ENCODE results near the gene KDM2A.
"Not testable (repeated sequence)": the region's sequence is repeated elsewhere in the genome, so short reads cannot be mapped to it uniquely, and the experiment has no call there.

The KDM2A gene

DNA sequence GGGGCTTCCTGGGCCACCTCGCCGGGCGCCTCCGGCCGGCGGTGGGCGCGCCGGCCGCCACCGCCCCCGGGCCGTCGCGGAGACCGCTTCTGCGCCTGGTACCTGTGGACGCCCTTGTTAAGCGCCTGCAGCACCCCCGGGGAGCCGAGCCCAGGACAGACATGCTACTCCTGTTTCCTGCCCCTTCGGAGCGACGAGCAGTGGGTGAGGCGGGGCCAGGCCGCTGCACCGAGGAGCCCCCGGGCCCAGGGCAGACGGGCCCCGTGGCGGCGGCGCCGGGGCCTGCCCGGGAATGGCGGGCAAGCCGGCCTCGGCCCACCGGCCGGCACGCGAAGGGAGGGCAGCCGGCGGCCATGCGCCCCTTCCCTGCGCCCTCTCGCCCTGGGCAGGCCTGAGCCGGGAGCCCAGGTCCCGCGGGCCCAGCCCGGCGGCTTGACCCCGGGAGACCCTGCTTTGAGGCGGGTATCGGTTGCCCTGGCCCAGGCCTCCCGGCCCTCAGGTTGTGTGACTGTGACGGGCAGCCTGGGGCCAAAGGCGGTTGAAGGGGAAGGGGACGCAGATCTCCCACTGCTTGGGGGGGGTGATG, 789 bp upstream of the KDM2A start:
- no peak for DNase-seq

DNA sequence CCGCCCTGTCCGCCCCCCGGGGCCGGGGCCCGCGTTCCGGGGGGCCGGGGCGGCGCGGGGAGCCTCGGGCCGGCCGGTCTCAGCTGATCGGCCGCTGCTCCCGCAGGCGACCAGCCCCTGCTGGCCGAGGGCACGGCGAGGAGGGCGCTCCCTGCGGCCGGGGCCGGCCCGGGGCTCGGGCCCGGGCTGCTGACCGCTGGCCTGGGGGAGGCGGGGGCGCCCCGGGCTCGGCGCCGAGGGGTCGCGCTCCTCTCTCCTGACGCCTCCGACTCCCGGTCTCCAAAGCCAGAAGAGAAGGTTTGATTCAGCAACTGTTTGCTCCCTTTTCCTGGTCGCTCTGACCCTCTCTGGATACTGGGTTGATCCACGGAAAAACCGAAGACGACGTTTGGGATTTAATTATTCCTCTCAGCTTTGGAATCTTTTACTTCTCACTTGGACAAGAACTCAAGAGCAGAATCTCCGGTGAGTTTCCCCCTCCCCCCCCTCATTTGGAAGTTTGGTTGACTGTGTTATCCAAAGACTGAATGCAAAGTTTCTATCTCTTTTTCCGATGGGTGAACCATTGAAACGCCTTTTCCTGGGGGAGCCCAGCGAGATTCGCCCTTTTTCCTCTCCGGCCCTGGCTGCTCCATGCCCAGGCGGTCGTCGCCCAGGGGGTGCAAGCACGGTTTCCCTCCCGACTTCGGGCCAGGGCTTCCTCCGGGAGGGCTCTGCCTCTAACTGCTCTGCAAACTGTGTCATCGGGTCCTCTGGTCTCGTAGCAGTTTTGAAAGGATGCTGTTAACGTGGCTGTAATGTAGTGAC, 725 bp downstream of the KDM2A start:
- DNase-seq, result no peak

DNA sequence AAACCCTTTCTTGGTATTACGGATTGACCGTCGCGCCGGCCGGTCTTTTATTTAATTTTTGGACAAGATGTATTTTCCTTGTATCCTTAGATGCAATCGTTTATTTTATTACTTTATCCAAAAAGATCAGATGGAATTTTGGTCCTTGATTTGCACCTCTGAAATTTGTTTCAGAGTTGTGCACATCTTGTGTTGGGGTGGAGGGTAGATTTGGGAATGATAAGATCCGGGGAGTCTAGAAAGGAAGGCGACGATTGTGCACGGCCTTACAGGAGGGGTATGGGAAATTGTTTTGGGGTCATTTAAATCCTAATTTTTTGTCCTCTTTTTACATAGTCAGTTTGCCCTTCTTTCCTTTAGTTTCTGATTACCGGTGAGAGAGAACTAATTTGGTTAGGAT, 1.4 kb downstream of the KDM2A start:
- no peak for DNase-seq

DNA sequence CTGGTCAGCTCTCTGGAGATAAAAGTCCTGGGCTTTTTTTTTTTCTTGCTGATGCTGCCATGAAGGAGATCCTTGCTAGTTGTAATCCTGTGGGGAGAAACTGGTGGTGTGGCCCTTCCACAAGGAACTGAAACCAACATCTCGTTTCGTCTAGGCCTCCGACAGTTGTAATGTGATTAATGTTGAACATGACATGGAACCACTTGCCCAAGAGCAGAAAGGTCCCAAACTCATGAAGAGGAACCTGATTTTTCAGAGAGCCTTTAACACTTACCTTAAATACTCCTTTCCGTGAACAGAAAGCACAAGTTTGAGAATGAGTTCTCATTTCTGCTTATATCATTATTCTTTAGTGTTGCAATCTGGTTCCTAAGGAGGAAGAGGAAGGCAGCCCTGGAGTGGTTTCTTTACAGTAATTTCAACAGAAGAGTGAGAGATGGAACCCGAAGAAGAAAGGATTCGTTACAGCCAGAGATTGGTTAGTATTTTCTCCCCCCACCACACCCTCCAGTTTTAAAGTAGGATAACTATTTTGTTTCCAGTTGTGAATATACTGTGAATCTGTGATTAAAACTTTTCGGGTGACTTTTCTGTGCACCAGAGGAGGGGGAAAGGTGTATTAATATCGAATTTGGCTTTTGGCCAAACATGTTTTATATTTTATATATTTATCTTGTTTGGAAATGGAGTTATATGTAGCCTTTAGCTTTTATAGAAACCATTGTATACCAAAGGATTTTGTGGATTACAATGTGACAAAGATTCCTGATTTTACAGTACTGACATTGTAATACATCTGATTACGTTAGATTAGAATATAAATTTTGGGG, 2.0 kb downstream of the KDM2A start:
- no peak for DNase-seq

DNA sequence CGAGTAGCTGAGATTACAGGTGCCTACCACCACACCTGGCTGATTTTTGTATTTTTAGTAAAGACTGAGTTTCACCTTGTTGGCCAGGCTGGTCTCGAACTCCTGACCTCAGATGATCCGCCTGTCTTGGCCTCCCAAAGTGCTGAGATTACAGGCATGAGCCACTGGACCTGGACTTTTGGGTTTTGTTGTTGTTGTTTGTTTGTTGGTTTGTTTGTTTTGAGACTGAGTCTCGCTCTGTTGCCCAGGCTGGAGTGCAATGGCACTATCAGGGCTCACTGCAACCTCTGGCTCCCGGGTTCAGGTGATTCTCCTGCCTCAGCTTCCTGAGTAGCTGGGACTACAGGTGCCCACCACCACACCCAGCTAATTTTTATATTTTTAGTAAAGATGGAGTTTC, 4.7 kb downstream of the KDM2A start:
- DNase-seq, result not testable (repeated sequence)

DNA sequence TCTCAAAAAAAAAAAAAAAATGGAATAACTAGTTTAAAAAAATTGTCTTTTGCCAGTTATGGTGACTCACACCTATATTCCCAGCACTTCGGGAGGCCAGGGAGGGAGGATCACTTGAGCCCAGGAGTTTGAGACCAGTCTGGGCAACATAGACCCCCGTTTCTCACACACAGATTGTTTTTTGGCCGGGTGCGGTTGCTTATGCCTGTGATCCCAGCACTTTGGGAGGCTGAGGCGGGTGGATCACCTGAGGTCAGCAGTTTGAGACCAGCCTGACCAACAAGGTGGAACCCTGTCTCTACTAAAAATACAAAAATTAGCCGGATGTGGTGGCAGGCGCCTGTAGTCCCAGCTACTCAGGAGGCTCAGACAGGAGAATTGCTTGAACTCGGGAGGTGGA, 7.2 kb downstream of the KDM2A start:
- not testable (repeated sequence) for DNase-seq

DNA sequence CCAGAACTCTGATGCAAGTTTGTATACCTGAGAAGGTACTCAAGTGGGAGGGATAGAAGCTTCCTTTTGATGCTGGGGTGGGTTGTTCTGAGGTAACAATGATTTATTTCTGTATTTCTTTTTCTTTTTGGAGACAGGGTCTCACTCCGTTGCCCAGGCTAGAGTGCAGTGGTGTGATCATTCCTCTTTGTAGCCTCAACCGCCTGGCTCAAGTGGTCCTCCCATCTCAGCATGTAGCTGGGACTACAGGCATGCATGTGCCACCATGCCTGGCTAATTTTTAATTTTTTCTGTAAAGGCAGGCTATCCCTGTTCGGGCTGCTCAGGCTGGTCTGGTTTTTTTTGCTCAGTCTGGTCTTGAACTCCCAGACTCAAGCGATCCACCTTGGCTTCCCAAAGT, 7.9 kb downstream of the KDM2A start:
- DNase-seq, result no peak

DNA sequence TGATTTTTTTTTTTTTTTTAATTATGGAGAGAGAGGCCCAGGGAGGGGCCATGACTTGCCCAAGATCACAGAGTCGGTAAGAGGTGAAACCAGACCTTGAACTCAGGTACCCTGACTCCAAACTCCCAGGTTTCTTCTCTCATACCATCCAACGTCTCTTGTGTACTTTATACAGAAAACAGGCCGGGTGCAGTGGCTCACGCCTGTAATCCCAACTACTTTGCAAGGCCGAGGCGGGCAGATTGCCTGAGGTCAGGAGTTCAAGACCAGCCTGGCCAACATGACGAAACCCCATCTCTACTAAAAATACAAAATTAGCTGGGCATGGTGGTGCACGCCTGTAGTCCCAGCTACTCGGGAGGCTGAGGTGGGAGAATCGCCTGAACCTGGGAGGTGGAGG, 11.8 kb downstream of the KDM2A start:
- DNase-seq, result not testable (repeated sequence)

DNA sequence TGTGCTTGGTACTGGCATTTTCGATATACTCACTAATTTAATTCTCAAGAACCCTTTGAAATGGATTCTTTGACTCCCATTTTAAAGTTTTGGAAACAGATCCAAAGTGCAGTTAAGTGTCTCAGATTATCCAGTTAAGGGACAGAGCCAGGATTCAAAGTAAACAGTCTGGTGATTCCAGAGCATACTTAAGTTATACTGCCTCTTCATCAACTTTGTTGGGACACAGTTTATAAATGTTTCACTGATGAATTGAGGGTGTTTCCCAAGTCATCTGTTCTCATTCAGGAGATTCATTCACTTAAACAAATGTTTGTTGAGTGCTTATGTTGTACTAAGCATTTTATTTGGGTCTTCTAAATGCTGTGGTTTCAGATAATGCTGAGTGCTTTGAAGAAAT, 17.1 kb downstream of the KDM2A start:
- DNase-seq, result no peak

DNA sequence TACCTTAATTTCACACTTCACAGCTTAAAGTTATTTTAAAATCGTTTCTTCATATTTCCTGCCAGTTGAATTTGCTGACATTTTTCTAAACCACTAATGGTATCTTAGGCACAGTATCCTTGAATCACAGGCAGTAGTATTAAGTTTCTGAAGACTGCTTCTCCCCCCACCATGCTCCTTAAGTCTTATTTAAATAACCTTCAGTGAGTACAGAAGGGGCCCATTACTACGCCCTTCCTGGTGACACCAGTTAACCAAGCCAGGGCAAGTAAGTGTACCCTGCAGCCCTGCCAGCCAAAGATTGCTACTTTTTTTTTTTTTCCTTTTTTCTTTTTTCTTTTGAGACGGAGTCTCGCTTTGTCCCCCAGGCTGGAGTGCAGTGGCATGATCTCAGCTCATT, 19.9 kb downstream of the KDM2A start:
- DNase-seq, result no peak

DNA sequence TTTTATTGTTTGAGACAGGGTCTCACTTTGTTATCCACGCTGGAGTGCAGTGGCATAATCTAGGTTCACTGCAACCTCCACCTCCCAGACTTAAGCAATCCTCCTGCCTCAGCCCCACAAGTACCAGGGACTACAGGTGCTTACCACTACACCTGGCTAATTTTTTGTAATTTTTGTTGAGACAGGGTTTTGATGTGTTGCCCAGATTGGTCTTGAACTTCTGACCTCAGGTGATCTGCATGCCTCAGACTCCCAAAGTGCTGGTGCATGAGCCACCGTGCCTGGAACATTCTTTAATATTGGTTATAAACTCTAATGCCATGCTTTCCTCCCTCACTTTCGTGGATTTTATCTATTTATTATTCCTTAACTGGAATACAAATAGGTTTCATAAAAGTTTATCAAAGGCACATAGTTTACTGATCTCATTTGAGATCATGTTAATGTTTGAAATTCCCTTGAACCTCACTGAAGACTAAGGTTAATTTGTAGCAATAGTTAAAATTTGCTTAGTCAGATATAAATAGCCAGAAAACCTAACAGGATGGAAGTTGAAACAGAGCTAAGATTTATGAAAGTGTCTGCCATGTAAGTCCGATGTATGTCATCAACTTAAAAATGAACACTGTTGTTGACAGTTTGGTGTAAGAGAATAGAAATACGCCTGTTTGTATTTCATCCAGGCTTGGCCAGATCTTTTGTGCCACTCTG, 27.6 kb downstream of the KDM2A start:
- no peak for DNase-seq

DNA sequence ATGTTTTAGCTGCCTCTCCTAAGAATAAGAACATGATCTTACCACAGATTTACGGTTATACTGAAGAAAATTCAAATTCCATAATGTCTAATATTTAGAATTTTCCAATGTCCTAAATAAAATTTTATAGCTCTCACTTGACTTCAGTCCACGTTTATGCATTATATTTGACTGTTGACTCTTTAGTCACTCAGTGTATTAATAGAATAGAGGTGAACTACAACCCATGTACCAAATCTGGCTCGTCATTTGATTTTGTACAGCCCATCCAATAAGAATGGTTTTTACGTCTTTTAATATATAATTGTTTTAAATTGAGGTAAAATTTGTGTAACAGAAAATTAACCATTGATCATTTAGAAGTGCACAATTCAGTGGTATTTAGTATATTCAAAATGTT, 34.9 kb downstream of the KDM2A start:
- DNase-seq, result no peak

DNA sequence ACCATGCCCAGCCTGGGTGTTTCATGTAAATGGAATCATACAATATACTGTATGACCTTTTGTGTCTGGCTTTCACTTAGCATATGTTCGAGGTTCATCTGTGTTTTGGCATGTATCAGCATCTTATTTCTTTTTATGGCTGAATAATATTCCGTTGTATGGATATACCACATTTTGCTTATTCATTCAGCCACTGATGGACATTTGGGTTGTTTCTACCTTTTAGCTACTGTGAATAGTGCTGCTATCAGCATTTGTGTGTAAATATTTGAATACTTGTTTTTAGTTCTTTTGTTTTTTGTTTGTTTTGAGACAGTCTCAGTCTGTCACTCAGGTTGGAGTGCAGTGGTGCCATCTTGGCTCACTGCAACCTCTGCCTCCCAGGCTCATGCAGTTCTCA, 35.7 kb downstream of the KDM2A start:
- no peak for DNase-seq

DNA sequence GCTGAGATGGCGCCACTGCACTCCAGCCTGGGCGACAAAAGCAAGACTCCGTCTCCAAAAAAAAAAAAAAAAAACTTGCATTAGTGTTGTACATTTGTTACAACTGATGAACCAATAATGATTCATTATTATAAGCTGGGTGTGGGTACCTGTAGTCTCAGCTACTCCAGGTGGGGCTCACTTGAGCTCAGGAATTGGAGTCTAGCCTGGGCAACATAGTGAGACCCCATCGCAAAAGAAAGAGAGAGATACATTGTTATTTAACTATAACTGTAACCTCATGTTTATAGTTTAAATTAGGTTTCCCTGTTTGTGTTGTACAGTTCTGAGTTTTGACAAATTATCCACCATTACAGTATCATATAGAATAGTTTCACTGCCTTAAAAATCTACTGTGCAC, 38.6 kb downstream of the KDM2A start:
- DNase-seq, result no peak

DNA sequence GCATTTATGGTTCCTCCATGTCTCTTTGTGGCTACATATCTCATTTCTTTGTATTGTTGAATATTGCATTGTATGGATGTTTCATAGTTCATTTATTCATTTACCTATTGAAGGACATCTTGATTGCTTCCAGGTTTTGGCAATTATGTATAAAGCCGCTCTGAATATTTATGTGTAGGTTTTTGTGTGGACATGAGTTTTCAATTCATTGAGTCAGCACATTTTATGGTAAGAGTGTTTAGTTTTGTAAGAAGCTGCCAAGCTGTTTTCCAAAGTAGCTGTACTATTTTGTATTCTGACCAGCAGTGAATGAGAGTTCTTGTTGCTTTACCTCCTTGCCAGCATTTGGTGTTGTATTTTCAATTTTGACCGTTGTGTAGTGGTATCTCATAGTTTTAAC, 39.2 kb downstream of the KDM2A start:
- no peak for DNase-seq

DNA sequence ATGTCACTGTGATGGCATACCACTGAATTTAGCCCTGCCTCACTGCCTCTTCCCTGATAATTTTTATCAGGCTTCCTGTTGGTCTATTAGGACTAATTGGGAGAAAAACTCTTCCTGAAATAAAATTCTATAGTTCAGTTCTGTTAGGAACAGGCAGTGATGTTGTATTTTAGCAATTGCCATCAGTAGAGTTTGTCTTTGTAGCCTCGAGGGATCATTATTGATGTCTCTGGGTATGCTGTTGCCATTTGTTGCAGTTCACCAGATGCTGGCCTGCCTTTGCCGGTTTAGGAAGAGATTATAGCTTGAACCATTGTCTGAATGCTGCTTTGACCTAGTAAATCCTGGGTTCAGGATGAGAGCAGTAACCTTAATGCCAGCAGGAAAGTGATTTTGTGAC, 41.0 kb downstream of the KDM2A start:
- no peak for DNase-seq

DNA sequence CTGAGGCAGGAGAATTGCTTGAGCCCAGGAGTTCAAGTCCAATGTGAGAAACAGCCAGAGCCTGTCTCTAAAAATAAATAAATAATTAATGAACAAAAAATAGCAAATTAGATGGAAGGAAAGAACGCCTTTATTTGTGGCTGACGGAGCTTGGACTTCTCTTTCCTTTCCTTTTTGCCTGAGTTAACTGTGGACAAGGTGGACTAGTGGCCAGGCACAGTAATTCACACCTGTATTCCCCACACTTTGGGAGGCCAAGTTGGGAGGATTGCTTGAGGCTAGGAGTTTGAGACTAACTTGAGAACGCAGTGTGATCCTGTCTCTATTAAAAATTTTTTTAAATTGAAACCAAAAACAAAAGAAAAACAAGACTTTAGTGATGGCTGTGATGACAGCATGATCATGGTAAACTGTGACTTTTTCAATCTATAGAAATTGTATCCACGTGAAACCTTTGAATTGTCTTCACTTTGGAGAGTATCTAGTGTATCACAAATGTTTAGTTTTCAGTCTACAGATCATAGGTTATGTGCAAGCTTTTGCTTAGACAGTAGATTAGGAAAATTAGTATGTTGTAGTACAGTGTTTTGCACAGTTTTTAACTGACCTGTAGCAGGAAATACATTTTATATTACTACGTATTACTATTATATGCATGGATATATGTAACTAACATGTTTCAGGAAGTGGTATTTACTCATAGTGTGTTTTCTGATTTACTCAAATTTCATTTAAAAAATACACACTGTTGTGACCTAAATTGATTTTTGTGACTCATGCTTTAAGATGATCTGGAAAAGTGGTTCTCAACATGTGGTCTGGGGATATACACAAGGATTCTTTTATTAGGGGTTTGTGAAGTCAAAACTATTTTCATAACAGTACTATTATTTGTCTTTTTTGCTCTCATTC, 42.1 kb downstream of the KDM2A start:
- no peak for DNase-seq

DNA sequence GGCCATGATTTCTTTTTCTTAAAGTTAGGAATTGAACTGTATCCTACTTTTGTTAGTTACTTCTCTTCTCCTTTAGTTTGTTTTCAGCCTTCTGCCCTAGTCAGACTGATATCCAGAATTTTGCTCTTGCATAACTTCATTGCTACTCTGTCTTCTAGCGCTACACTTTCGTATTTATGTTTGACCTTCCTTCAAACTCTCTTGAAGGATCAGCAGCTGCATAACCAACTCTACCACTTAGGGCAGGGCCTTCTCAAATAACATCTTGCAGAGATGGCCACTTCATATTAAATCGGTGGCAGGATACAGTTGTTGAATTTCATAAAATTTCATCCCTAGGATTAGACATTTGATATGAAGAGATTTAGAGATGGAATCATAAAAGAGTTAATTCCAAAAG, 43.9 kb downstream of the KDM2A start:
- no peak for DNase-seq

DNA sequence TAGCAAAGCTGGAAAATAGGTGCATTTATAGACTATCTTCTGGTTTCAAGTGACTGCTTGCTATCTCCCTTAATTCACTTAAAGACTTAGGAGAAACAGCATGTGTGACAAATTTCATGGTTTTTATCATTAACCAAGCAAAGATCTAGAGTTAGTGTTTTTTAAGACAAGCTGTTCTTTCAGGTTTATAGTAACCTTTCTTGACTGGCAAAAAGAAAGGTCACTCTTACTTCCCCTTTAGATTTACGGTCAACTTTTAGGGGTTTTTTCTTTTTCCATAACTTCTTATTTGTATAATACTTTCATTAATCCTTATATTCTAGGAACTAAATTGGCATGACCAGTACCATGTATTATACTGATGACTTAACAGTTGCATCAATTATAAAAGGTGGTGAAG, 46.6 kb downstream of the KDM2A start:
- DNase-seq, result no peak

DNA sequence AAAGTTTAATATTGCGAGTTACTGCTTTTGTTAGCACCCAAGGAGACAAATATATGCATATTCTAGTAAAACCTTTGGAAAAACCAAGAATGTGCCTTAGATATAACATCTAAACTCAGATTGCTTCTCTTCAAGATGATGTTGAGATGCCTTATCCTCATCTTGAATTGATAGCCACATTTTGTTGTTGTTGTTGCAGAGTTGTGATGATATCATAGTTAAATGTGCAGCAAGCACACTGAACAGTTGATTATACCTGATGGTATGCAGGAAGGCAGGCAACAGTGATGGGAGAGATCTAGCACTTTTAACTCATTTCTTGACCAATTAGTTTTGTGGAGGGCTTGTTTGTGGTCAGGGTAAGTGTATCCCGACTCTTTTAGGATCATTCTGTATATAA, 48.0 kb downstream of the KDM2A start:
- DNase-seq, result no peak

DNA sequence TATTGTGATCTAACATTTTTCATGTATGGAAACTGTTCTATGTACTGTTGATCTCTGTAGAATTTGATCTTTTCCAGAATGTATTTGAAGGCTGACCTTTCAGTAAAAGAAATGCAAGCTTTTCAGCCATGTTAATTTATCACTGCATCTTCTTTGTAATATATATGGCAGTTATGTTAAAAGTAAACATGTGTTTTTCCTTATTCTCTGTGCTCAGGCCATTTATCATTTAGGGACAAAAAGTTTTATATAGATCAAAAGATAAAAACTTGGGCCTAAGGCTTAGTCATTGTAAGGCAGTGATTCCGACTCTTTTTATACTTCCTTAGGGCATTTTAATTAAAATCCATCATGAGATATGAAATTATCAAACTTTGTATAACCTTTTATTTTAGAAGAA, 48.7 kb downstream of the KDM2A start:
- DNase-seq, result no peak

DNA sequence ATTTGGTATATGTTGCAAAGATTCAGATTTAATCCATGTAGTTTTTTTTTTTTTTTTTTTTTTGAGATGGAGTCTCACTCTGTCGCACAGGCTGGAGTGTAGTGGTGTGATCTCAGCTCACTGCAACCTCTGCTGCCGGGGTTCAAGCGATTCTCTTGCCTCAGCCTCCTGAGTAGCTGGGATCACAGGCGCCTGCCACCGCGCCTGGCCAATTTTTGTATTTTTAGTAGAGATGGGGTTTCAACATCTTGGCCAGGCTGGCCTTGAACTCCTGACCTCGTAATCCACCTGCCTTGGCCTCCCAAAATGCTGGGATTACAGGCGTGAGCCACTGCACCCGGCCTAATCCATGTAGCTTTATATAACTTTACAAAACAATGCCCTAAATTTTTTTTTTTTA, 49.8 kb downstream of the KDM2A start:
- DNase-seq, result not testable (repeated sequence)

Measured in NCI-H2107 (cell line).